GM21381 (cell line): ENCODE data around the gene C3orf33.
"Not testable (repeated sequence)": the region's sequence is repeated elsewhere in the genome, so short reads cannot be mapped to it uniquely, and the experiment has no call there.

Experiments used
- ATAC-seq: cut with Tn5 transposase; IDR thresholded peaks from one replicate; pipeline ENCODE4 v1.9.1; 2021; ENCODE audit warnings: mild to moderate bottlenecking, moderate library complexity; ENCODE audit not compliant: unreplicated experiment

Gene C3orf33, protein sequence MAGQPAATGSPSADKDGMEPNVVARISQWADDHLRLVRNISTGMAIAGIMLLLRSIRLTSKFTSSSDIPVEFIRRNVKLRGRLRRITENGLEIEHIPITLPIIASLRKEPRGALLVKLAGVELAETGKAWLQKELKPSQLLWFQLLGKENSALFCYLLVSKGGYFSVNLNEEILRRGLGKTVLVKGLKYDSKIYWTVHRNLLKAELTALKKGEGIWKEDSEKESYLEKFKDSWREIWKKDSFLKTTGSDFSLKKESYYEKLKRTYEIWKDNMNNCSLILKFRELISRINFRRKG

GRCh38 chr3:155805802-155806618 is at the start of gene C3orf33:
C3orf33 (minus strand) TSS chr3:155806278; CDS start chr3:155806252, 26 bp downstream.
- ATAC-seq: peak; percentile 98

DNA sequence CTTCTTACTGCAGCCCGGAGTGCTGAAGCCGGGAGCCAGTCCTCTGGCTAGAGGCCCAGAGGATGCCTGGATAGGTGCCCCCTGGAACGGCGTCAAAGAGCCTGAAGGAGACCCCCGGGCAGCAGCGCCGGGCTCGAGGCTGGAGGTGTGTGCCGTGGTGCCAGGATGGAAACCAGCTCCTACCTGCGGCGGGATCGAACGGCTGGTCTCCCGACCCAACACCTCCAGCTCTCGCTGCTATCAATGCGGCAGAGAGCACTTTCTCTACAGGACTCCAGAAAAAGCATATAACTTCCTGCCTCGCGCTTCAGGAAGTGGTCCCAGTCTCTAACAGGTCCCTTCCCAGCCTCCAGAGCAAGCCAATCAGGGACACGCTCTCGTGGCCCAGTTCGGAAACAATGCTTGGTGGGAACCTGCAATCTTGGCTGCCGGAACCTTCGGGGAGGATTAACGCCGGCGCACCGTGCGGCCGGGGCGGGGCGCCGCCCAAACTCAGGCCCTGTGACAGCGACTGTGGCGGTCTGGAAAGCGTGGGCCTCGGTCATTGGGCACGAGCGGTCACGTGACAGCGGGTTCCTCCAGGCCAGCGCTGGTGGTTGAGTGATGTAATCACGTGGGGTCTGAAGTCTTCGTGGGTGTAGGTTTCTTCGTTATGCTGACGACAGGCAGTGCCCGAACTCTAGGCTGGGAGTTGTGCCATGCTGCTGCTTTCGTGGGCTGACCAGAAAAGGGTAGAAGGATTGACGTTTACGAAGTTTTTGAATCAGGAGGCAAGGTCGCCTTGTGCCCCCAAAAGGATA is 48.3 kb upstream of the C3orf33 start, which contains the start of gene SLC33A1:
Gene SLC33A1, minus strand, starts transcription at position 287 of the 800 bp plus-strand sequence. CDS start 430 bp downstream, outside the sequence.
- ATAC-seq: peak; percentile 92

DNA sequence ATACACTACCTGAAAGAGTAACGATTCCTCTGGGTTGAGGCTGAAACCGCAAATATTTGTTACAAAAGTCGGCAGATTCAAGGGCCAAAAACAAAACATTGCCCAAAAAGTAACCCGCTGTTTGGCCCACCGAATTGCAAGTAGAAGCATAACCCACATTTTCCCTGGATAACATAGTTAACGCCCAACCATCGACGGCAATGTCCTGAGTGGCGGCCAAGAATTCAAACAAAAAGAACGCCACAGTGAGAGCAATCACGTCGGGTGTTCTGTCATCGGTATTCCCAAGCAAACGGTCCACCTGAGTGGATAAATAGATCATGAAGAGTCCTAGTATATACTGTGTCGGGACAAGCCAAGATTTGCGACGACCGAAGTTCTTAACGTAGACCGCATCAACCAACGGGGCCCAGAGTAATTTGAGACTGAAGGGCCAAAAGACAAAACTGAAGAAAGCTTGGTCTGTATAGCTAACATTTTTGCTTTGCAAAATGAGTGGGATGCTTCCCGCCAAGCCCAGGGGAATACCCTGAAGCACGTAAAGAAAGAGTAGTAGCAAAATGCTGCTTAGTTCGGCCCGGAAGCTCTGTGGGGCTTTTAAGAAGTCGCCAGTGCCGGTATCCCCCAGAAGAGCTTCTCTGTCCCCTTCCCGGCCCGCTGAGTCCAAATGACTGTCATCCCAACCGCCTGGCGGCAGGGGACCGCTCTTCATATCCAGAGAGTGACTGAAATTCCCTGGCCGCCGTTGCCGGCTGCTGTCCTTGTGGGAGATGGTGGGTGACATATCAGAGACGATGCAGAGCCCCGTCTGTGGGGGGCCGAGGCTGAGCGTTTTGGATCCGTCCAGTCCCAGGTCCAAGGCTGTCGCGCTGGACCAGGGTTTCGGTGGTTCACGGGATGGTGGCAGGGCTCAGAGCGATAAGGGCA is 47.4 kb upstream of the C3orf33 start:
- no peak for ATAC-seq

GRCh38 chr3:155852341-155852740 is 46.3 kb upstream of the C3orf33 start:
- ATAC-seq: no peak

DNA sequence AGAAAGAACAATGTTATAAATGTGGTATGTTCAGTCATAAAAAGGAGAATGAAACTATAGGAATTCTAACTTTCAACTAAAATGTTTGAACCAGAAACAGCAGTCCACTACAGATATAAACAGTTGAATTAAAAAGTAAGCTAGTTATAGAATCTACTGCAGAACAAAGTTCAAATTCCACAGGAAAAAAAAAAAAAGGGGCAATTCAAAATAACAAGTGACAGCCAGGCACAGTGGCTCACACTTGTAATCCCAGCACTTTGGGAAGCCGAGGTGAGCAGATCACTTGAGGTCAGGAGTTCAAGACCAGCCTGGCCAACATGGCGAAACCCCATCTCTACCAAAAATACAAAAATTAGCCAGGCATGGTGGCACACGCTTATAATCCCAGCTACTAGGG is 43.3 kb upstream of the C3orf33 start:
- not testable (repeated sequence) for ATAC-seq

DNA sequence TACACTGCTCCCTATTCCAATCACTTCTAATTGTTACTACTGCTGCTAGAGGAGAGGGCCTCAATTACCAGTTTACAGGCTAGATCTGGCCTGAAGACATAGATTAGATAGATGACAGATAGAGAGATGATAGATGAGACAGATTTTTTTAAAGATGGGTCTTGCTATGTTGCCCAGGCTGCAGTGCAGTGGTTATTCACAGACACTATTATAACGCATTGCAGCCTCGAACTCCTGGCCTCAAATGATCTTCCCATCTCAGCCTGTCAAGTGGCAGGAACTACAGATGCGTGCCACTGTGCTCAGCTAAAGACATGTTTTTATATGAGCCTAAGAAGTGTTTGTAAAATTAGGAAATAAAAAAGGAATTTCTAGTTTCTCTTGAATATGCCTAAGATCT is 41.9 kb upstream of the C3orf33 start:
- no peak for ATAC-seq

GRCh38 chr3:155846119-155846518 is 40.0 kb upstream of the C3orf33 start:
- no peak for ATAC-seq

DNA sequence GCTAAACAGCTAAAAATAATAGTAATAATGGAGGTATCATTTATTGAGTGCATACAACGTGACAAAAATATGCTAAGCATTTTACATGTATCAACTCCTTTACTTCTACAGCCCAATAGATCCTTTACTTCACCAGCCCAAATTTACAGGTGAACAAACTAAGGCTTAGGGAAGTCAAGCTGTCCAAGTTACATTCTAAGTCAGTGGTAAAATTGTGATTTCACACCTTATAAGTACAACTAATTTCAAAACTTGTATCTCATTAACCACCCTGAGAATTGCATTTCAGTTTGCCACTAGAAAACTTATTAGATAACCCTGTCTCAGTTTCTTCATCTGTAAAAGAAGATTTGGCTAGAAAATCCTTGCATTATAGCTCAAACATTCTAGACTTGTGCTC is 37.5 kb upstream of the C3orf33 start:
- no peak for ATAC-seq

DNA sequence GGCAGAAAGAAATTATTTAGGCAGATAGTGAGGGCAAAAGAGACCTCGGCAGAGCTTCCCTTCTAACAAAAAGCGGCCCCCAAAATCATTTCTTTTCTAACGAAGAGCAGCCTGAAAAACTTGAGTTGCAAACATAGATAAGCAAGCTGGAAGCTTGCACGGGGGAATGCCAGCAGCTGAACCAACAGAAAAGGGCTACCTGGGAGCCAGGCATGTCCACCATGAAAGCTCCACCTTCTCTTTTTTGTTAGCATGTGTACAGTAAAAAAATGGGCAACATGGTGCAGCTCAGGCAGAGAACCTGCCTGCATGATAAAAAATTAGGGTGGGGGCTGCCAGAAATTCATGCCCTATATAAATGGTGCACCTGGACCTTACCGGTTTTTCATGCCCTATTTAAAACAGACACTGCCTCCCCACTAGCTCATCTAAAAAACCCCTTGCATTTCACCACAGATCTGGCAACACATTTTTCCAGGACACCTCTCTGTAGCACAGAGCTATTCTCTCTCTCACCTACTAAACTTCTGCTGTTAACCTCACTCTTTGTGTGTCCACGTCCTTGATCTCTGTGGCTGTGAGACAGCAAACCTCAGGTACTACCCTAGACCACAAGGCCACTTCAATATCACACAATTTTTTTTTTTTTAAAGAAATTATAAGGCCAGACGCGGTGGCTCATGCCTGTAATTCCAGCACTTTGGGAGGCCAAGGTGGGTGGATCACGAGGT is 29.4 kb upstream of the C3orf33 start:
- ATAC-seq: no peak

- not testable (repeated sequence) for ATAC-seq
These were observed 22.5 kb upstream of the C3orf33 start for GRCh38 chr3:155828490-155829098.

DNA sequence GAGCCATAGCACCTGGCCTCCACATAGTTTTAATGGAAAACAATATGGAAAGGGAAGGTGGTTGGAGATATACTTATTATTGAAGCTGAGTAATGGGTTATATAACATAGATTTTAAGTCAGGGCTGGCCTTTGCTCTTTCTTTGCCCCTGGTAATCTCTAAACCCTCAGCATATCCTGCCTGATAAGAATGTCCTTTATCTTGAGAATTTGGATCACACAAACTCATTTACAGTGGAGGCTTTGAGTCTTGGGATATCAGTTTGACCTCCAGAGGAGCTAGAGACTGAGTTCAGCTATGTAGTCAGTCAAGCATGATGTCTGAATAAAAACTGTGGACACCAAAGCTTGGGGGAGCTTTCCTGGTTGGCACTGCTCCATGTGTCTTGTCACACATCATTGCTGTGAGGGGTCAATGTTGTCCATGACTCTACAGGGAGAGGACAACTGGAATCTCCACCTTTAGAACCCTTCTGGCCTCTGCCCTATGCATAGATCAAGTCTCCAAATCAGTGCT is 9.0 kb upstream of the C3orf33 start:
- no peak for ATAC-seq

DNA sequence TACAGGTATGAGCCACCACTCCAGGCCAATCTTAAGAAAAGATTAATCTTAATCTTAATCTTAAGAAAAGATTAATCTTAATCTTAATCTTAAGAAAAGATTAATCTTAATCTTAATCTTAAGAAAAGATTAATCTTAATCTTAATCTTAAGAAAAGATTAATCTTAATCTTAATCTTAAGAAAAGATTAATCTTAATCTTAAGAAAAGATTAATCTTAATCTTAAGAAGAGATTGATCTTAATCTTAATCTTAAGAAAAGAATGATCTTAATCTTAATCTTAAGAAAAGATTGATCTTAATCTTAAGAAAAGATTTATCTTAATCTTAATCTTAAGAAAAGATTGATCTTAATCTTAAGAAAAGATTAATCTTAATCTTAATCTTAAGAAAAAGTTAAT is 7.1 kb upstream of the C3orf33 start:
- ATAC-seq: not testable (repeated sequence)

- no peak for ATAC-seq
These were observed 3.1 kb upstream of the C3orf33 start for GRCh38 chr3:155809181-155809580.

DNA sequence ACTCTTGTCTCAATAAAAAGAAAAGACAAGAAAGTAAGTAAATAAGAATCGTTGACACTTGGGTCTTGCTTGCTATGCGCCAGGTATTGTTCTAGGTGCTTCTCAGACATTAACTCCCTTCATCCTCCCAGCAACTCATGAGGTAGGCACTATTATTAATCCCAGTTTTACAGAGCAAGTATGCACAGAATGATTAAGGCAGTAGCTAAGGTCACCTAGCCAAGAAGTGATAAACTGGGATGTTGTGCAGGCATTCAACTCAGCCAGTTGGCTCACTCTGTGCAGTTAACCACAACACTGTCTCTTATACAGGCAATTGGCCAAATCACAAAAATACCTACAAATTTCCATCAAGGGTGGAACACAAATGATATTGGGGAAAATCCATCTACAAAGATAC is 1.7 kb upstream of the C3orf33 start:
- no peak for ATAC-seq

DNA sequence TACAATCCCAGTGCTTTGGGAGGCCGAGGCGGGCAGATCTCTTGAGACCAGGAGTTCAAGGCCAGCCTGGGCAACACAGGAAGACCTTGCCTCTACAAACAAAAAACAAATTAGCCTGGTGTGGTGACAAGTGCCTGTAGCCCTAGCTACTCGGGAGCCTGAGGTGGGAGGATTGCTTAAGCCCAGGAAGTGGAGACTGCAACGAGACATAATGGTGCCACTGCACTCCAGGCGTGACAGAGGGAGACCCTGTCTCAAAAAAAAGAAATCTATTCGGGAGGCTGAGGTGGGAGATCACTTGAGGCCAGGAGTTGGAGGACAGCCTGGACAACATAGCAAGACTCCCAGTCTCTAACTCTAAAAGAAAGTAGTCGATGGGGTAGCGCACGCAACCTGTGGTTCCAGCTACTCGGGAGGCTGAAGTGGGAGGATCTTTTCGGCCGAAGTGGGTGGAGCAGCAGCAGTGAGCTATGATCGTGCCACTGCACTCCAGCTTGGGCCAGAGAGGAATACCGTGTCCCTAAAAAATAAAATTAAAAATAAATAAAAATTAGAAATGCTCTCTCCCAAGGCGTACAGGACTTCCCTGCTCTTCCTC is 775 bp downstream of the C3orf33 start:
- ATAC-seq: no peak

DNA sequence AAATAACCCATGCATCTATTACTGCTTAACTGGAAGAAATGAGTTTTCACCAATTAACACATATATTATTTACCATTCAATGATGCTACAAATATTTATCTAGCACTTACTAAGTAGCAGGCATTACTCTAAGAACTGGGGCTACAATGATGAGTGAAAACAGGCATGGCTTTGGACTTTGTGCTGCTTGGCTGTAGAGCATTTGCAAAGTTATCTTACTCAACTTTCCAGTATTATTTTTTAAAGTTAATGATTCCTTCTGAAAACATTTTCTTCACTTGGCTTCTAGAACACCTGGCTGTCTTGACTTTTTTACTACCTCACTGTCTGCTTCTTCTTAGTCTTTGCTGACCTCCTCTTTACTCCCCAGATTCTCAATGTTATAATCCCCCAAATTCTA is 1.8 kb downstream of the C3orf33 start:
- ATAC-seq: no peak

DNA sequence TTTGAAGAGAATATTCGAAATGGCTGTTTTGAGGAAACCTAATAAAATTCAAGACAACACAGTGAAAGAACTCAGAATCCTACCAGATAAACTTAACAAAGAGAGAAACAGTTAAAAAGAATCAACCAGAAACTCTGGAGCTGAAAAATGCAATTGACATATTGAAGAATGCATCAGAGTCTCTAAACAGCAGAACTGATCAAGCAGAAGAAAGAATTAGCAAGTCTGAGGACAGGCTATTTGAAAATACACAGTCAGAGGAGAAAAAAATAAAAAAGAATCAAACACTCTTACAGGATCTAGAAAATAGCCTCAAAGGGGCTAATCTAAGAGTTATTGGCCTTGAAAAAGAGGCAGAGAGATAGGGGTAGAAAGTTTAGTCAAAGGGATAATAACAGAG is 13.5 kb downstream of the C3orf33 start:
- no peak for ATAC-seq

GRCh38 chr3:155791190-155791589 is 14.9 kb downstream of the C3orf33 start:
- no peak for ATAC-seq
